OCI-M2 (cell line): ENCODE results near the gene RASGRP2.
"Not testable (repeated sequence)": the region's sequence is repeated elsewhere in the genome, so short reads cannot be mapped to it uniquely, and the experiment has no call there.

Experiments used
- DNase-seq: peaks from one replicate; lab custom pipeline; 2025; ENCODE audit not compliant: unreplicated experiment; lab: John Stamatoyannopoulos, UW

Gene RASGRP2

GRCh38 chr11:64720640-64721358 is 23.1 kb downstream of the RASGRP2 start:
- no peak for DNase-seq

GRCh38 chr11:64720167-64720566 is 23.8 kb downstream of the RASGRP2 start:
- DNase-seq, result no peak

- DNase-seq, result no peak
These were observed 24.5 kb downstream of the RASGRP2 start for GRCh38 chr11:64719406-64719805.

GRCh38 chr11:64718780-64719124 is 25.2 kb downstream of the RASGRP2 start:
- no peak for DNase-seq

- DNase-seq, result no peak
These were observed 25.7 kb downstream of the RASGRP2 start for GRCh38 chr11:64718084-64718779.

GRCh38 chr11:64717268-64717578 is 26.7 kb downstream of the RASGRP2 start:
- DNase-seq, result no peak

- DNase-seq, result no peak
These were observed 27.3 kb downstream of the RASGRP2 start for GRCh38 chr11:64716473-64717267.

GRCh38 chr11:64715756-64716472 is 28.0 kb downstream of the RASGRP2 start:
- no peak for DNase-seq

- DNase-seq, result no peak
These were observed 28.8 kb downstream of the RASGRP2 start for GRCh38 chr11:64715110-64715509.

GRCh38 chr11:64714666-64715065 is 29.3 kb downstream of the RASGRP2 start:
- DNase-seq, result no peak

GRCh38 chr11:64713781-64714363 is 30.1 kb downstream of the RASGRP2 start:
- DNase-seq, result no peak

GRCh38 chr11:64713016-64713707 is 30.8 kb downstream of the RASGRP2 start:
- no peak for DNase-seq

- DNase-seq, result no peak
These were observed 31.4 kb downstream of the RASGRP2 start for GRCh38 chr11:64712430-64713015.

- no peak for DNase-seq
These were observed 32.0 kb downstream of the RASGRP2 start for GRCh38 chr11:64711956-64712362.

- no peak for DNase-seq
These were observed 32.6 kb downstream of the RASGRP2 start for GRCh38 chr11:64711138-64711955.

GRCh38 chr11:64710418-64711137 is 33.4 kb downstream of the RASGRP2 start:
- DNase-seq, result no peak

GRCh38 chr11:64705501-64705900 is 38.4 kb downstream of the RASGRP2 start:
- DNase-seq, result no peak

- DNase-seq, result no peak
These were observed 40.9 kb downstream of the RASGRP2 start for GRCh38 chr11:64703048-64703447.

GRCh38 chr11:64701956-64702355 is 42.0 kb downstream of the RASGRP2 start:
- not testable (repeated sequence) for DNase-seq
